ENCODE measurements around the gene SLC36A1.

The SLC36A1 gene

GRCh38 chr5:151465476-151465875 lies 18.1 kb downstream of the SLC36A1 start:
- Mint-ChIP-seq H3K27me3 (no peaks in the 10 kb centered on the region), H3K4me3 (no peak overlapping the region), H3K4me1 (no peaks in the 10 kb centered on the region), H3K9me3 (no peaks in the 10 kb centered on the region), H3K27ac (no peak overlapping the region)
- ATAC-seq, result no peak
- DNase-seq, result no peak

DNA sequence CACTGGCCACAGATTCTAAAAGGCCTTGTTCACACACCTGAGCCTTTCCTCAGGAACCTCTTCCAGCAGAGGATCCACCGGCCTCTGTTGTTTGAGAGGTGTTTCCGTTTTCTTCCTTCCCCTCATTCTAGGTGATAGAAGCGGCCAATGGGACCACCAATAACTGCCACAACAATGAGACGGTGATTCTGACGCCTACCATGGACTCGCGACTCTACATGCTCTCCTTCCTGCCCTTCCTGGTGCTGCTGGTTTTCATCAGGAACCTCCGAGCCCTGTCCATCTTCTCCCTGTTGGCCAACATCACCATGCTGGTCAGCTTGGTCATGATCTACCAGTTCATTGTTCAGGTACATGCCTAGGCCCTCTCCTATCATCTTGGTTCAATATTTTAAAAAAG lies 20.2 kb downstream of the SLC36A1 start:
- H3K4me3 Mint-ChIP-seq, result no peak overlapping the region
- no peak overlapping the region for H3K27ac Mint-ChIP-seq
- no peak for DNase-seq
- no peaks in the 10 kb centered on the region for H3K27me3 Mint-ChIP-seq
- H3K9me3 Mint-ChIP-seq, result no peaks in the 10 kb centered on the region
- ATAC-seq, result no peak
- H3K4me1 Mint-ChIP-seq, result no peaks in the 10 kb centered on the region

DNA sequence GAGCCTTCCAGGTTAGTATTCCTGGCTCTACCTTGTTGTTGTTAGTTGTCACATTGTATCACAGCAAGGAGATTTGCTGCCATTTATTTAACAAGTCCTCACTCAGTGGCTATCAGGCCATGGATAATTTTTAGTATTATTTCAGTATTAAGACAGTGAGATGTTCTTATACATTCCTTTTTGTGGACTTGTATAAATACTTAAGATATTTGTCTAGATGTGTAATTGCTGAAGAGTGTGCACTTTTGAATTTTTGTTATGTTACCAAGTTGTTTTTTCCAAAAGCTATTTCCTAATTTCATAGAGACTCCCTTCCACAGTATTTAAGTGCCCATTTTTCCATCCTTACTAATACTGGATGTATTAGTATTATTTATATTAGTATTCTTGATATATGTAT lies 22.0 kb downstream of the SLC36A1 start:
- Mint-ChIP-seq H3K4me3 (no peak overlapping the region), H3K27me3 (no peaks in the 10 kb centered on the region), H3K4me1 (no peaks in the 10 kb centered on the region), H3K27ac (no peak overlapping the region), H3K9me3 (no peaks in the 10 kb centered on the region)
- no peak for DNase-seq
- no peak for ATAC-seq

DNA sequence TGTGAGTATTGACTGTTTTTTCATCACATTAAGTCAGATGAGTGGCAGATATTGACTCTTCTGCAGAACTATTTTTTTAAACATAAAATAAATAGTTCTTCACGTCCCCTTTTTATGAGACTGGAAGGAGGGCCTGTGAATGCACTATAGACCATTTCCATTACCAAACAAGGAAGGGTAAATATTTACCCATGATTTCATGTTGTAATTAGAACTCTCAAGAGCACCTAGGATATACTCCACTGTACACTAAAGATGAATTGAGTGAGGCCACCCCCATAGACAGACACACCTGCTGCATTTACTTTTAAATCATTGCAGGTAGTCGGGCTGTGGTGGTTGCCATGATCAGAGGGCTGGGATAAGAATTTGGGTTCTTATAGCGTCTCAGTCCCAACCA lies 22.6 kb downstream of the SLC36A1 start:
- DNase-seq (no peak), ATAC-seq (no peak)
- Mint-ChIP-seq H3K9me3 (no peaks in the 10 kb centered on the region), H3K4me1 (no peaks in the 10 kb centered on the region), H3K27me3 (no peaks in the 10 kb centered on the region), H3K4me3 (no peak overlapping the region), H3K27ac (no peak overlapping the region)

- H3K27me3 Mint-ChIP-seq, result no peaks in the 10 kb centered on the region
- ATAC-seq, result no peak
- no peaks in the 10 kb centered on the region for H3K9me3 Mint-ChIP-seq
- H3K27ac Mint-ChIP-seq, result no peak overlapping the region
- no peak for DNase-seq
- H3K4me3 Mint-ChIP-seq, result no peak overlapping the region
- H3K4me1 Mint-ChIP-seq, result no peaks in the 10 kb centered on the region
Observed at GRCh38 chr5:151470439-151470838, 23.0 kb downstream of the SLC36A1 start.

- ATAC-seq (no peak), DNase-seq (no peak)
- Mint-ChIP-seq H3K4me1 (no peaks in the 10 kb centered on the region), H3K27me3 (no peaks in the 10 kb centered on the region), H3K4me3 (no peak overlapping the region), H3K27ac (no peak overlapping the region), H3K9me3 (no peaks in the 10 kb centered on the region)
Observed at GRCh38 chr5:151471276-151471675, 23.9 kb downstream of the SLC36A1 start.

- no peak for ATAC-seq
Observed at GRCh38 chr5:151474799-151475198, 27.4 kb downstream of the SLC36A1 start.

GRCh38 chr5:151475388-151475787 lies 28.0 kb downstream of the SLC36A1 start:
- Mint-ChIP-seq H3K4me3 (no peak overlapping the region), H3K27ac (peak overlapping the region in 1 of 2 donors; percentile 27), H3K27me3 (no peaks in the 10 kb centered on the region), H3K4me1 (no peaks in the 10 kb centered on the region), H3K9me3 (no peaks in the 10 kb centered on the region)
- ATAC-seq (no peak), DNase-seq (no peak)

More at GRCh38 chr5:151474799-151475198, 27.4 kb downstream of the SLC36A1 start:
- Mint-ChIP-seq H3K4me3 (no peak overlapping the region), H3K4me1 (no peaks in the 10 kb centered on the region), H3K27me3 (no peaks in the 10 kb centered on the region), H3K27ac (no peak overlapping the region), H3K9me3 (no peaks in the 10 kb centered on the region)
- no peak for DNase-seq

DNA sequence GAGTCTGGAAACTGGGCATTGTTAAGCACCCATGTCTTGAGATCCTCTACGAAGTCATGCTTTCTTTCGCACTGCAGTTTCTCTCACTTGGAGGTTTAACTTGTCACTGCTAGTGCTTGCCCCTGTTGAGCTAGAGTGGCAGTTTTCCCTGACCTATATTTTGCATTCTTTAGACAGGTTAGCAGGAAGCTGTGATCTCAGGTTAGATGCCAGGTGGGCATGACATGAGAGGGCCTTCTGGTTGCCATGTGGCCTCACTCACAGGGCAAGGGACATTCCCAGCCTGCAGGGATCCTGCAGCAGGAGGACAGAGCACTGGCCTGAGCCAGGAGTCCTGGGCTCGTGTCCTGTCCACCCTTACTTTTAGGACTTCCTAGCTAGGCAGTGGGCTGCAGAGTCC lies 28.6 kb downstream of the SLC36A1 start:
- no peak overlapping the region for H3K27ac Mint-ChIP-seq
- no peaks in the 10 kb centered on the region for H3K27me3 Mint-ChIP-seq
- ATAC-seq, result no peak
- H3K4me3 Mint-ChIP-seq, result no peak overlapping the region
- H3K9me3 Mint-ChIP-seq, result no peaks in the 10 kb centered on the region
- H3K4me1 Mint-ChIP-seq, result no peaks in the 10 kb centered on the region
- no peak for DNase-seq

DNA sequence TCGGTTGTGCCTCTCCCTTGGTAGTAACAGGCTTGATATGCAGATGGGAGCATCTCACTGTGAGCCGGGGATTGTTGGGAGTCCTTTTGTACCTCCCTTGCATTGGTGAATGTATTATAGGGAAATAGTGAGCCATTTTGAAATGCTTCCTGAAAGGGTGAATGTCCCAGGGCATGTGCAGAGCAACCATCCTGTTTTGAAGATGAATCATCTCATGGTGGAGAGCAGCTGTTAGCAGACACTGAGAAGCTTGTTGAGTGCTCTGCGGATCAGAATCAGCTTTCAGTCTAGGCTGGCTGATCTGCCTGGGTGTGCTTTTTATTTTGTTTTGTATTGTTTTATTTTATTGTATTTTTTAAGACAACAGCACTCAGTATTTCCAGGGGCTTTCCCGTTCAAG lies 29.7 kb downstream of the SLC36A1 start:
- Mint-ChIP-seq H3K27ac (no peak overlapping the region), H3K9me3 (no peaks in the 10 kb centered on the region), H3K4me1 (no peaks in the 10 kb centered on the region), H3K27me3 (no peaks in the 10 kb centered on the region), H3K4me3 (no peak overlapping the region)
- no peak for ATAC-seq
- no peak for DNase-seq

- Mint-ChIP-seq H3K4me3 (no peak overlapping the region), H3K27me3 (no peaks in the 10 kb centered on the region), H3K27ac (peak overlapping the region in 1 of 2 donors; percentile 13), H3K9me3 (no peaks in the 10 kb centered on the region), H3K4me1 (no peaks in the 10 kb centered on the region)
- no peak for ATAC-seq
- no peak for DNase-seq
Observed at GRCh38 chr5:151480384-151481293, 33.2 kb downstream of the SLC36A1 start.

DNA sequence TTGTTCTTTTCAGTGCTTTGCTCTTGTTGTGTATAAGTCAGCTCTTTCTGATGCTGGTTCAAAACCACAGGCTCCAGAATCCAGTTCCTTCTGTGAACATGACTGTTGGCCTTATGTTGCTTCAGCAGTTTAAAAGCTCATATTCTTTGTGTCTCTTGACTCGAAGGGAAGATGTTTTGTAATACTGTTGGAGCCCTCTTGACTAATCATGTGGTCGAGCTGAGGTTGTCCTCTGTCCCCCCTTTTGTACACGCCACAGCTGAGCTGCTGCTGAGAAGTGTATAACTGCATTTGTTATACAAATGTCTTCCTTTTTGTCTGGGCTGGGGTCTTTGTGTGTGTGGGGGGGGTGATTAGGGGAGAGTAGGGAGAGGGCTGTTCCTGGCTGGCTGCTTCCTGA lies 35.8 kb downstream of the SLC36A1 start:
- Mint-ChIP-seq H3K4me3 (no peak overlapping the region), H3K27me3 (no peaks in the 10 kb centered on the region), H3K4me1 (no peaks in the 10 kb centered on the region), H3K27ac (no peak overlapping the region), H3K9me3 (no peaks in the 10 kb centered on the region)
- ATAC-seq (no peak), DNase-seq (no peak)

DNA sequence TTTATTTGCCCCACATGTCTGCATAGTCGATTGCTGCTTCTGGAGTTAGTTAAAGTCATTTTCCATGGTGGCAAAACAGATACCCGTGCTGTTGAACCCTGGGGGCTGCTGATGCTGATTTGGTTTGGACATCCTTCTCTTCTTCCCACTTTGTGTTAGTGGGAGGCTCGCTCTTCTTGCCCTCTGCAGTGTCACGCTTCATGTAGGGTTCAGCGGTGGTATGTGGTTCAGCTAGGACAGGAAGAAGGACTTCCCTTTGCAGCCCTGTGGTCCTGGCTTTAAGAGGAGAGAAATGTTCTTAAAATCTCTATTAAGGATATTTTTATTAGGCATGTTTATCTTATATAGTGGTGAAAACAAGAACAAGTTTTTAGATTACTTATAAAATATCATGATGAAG lies 36.2 kb downstream of the SLC36A1 start:
- Mint-ChIP-seq H3K27me3 (no peaks in the 10 kb centered on the region), H3K4me1 (no peaks in the 10 kb centered on the region), H3K27ac (no peak overlapping the region), H3K4me3 (no peak overlapping the region), H3K9me3 (no peaks in the 10 kb centered on the region)
- DNase-seq (no peak), ATAC-seq (no peak)

- no peaks in the 10 kb centered on the region for H3K27me3 Mint-ChIP-seq
- ATAC-seq, result no peak
- H3K27ac Mint-ChIP-seq, result no peak overlapping the region
- H3K4me3 Mint-ChIP-seq, result no peak overlapping the region
- no peaks in the 10 kb centered on the region for H3K4me1 Mint-ChIP-seq
- DNase-seq, result no peak
- H3K9me3 Mint-ChIP-seq, result no peaks in the 10 kb centered on the region
Observed at GRCh38 chr5:151487544-151487943, 40.1 kb downstream of the SLC36A1 start.

DNA sequence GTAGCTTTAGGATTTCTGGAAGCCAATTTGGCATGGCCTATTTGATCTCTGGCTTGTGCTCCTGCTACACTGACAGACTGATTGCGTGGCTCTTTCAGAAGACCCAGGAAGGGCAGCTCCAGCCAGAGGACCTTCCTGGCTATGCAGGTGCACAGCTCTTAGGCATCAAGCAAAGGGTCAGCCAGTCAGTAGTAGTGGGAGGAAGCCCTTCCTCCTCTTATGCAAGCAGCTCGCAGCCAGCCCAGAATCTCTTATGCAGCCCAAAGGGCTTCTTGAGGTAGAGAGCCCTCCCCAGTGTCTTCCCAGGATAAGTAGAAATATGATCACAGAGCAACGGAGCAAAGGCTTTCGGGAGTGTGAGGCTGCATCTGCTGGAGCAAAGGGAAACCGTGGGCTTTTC lies 43.2 kb downstream of the SLC36A1 start:
- DNase-seq, result no peak
- Mint-ChIP-seq H3K4me3 (no peak overlapping the region), H3K4me1 (no peaks in the 10 kb centered on the region), H3K27ac (no peak overlapping the region), H3K9me3 (no peaks in the 10 kb centered on the region), H3K27me3 (no peaks in the 10 kb centered on the region)
- no peak for ATAC-seq

DNA sequence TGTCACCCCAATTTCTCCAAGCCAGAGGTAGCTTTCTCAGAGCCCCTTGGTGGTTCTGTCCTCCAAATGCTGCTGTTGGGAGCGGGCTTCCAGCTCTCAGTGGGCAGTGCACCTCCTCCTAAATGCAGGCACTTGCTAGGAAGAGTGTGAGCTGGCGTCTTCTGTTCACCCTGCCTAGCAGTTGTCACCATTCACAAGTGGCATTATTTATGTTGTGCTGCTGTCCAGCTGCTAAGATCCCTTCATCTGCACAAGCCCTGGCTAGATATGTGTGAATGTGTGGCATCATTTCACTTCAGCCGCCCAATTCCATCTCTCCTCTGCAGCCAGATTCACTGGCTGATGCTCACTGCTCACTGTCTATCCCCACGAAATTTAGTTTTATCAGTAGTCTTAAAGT lies 43.7 kb downstream of the SLC36A1 start:
- H3K27me3 Mint-ChIP-seq, result no peaks in the 10 kb centered on the region
- no peaks in the 10 kb centered on the region for H3K4me1 Mint-ChIP-seq
- H3K9me3 Mint-ChIP-seq, result no peaks in the 10 kb centered on the region
- DNase-seq, result no peak
- no peak overlapping the region for H3K27ac Mint-ChIP-seq
- no peak for ATAC-seq
- no peak overlapping the region for H3K4me3 Mint-ChIP-seq

GRCh38 chr5:151492729-151493128 lies 45.3 kb downstream of the SLC36A1 start:
- Mint-ChIP-seq H3K27ac (no peak overlapping the region), H3K27me3 (no peaks in the 10 kb centered on the region), H3K4me3 (no peak overlapping the region), H3K9me3 (no peaks in the 10 kb centered on the region), H3K4me1 (no peaks in the 10 kb centered on the region)
- peak; percentile 53 for ATAC-seq
- DNase-seq, result no peak
